Anterior cingulate cortex (tissue), 58 donors: ENCODE measurements around the gene RELT.
A peak's percentile ranks its signal among the peaks of the same experiment; 100 is the strongest.

Experiments
- DNase-seq, 58 donors: peaks; one replicate each; lab custom pipeline; 2025; lab: John Stamatoyannopoulos, UW

Gene RELT

GRCh38 chr11:73399636-73400035 lies 23.4 kb downstream of the RELT start:
- DNase-seq = no peak

GRCh38 chr11:73400293-73400692 lies 24.1 kb downstream of the RELT start:
- no peak for DNase-seq

- no peak for DNase-seq
These were observed 25.2 kb downstream of the RELT start for GRCh38 chr11:73401217-73401923.

GRCh38 chr11:73401924-73402833 lies 26.0 kb downstream of the RELT start:
- no peak for DNase-seq

- DNase-seq = no peak
These were observed 26.6 kb downstream of the RELT start for GRCh38 chr11:73402834-73403185.

GRCh38 chr11:73403541-73403940 lies 27.3 kb downstream of the RELT start:
- DNase-seq = no peak

GRCh38 chr11:73404048-73404447 lies 27.8 kb downstream of the RELT start:
- DNase-seq = peak in 44 of 58 donors; percentile 12 to 82 (median 51)

GRCh38 chr11:73404506-73405145 lies 28.4 kb downstream of the RELT start:
- no peak for DNase-seq

GRCh38 chr11:73405146-73405510 lies 28.9 kb downstream of the RELT start:
- no peak for DNase-seq

- no peak for DNase-seq
These were observed 29.9 kb downstream of the RELT start for GRCh38 chr11:73406131-73406530.

- DNase-seq = no peak
These were observed 30.4 kb downstream of the RELT start for GRCh38 chr11:73406619-73407018.

- DNase-seq = no peak
These were observed 33.2 kb downstream of the RELT start for GRCh38 chr11:73409431-73409830.

GRCh38 chr11:73410627-73411026 lies 34.4 kb downstream of the RELT start:
- no peak for DNase-seq

GRCh38 chr11:73411031-73411430 lies 34.8 kb downstream of the RELT start:
- no peak for DNase-seq

GRCh38 chr11:73412308-73412707 lies 36.1 kb downstream of the RELT start:
- no peak for DNase-seq

GRCh38 chr11:73413256-73413655 lies 37.1 kb downstream of the RELT start:
- no peak for DNase-seq

GRCh38 chr11:73414977-73415651 lies 38.9 kb downstream of the RELT start:
- DNase-seq = peak in 9 of 58 donors; percentile 20 to 79 (median 29)

GRCh38 chr11:73415854-73416615 lies 39.8 kb downstream of the RELT start:
- DNase-seq = no peak

GRCh38 chr11:73416786-73417185 lies 40.6 kb downstream of the RELT start:
- DNase-seq = no peak

GRCh38 chr11:73420136-73420535 lies 43.9 kb downstream of the RELT start:
- no peak for DNase-seq
